ENCODE results near the gene TXNDC12. TPM values are rescaled to one million over a fixed set of nuclear protein-coding genes. Genes with fewer than 3 reads are reported as not detected.

The TXNDC12 gene
- total RNA-seq, 3 donors from 2014 or later: 32.8 to 60.1 (median 53.8) TPM

DNA sequence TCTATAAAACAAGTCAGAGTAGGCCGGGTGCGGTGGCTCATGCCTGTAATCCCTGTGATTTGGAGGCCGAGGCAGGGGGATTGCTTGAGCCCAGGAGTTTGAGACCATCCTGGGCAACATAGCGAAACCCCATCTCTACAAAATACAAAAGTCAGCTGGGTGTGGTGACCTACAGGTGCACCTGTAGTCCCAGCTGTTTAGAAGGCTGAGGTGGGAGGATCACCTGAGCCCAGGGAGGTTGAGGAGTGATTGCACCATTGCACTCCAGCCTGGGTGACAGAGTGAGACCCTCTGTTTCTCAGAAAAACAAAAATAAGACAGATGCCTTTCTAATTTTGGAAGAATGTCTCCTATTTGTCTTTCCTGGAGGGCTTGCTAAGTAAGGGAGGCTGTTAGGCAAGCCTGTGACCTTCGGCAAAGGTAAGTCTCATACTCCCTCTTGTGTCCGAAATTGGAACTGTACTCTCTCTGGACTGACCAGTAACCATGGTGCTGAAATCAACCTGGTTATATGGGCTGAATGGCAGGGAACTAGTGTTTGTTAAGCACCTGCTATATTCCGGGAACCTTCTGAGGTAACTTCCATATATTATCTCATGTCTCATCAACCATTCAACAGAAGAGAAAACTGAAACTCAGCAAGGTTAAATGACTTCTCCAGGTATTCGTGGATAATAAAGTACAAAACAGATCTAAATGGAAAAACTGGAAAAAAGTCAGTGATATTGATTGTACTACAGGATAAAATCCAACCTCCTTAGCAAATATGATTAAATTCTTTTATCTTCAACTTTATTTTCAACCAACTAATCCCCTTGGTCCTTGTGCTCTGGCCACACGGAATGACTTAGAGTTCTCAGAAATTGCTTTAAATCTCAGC is 52.7 kb downstream of the TXNDC12 start:
- intact Hi-C loops (cut with DNase I, micrococcal nuclease): loop anchor here (2.0 kb wide), 1 partner anchor 105 kb away; no protein-coding TSS in a partner anchor

DNA sequence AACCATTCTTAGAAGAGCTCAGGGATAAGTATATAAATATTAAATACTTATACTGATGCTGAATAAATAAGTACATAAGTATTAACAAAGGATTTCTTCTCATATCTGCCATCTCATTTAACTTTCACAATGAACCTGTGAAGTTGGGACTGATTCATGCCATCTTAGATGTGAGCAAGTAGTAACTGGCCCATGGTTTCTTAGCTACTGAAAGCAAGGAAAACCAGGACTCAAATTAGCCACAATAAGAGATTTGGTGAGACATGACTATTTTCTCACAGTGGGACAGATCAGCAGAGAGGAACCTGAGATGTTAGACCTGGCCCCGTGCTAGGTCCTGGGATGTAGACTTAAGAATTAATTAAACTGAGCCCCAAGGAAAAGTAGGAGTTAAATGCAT is 56.3 kb downstream of the TXNDC12 start:
- Histone ChIP-seq H3K36me3 (ENCODE audit: low read depth) (no peaks in the 10 kb centered on the region), H3K4me1 (ENCODE audit: low read depth) (no peaks in the 10 kb centered on the region), H3K9me3 (no peaks in the 10 kb centered on the region), H3K4me3 (no peak overlapping the region)
- TF ChIP-seq, protein P1, sequence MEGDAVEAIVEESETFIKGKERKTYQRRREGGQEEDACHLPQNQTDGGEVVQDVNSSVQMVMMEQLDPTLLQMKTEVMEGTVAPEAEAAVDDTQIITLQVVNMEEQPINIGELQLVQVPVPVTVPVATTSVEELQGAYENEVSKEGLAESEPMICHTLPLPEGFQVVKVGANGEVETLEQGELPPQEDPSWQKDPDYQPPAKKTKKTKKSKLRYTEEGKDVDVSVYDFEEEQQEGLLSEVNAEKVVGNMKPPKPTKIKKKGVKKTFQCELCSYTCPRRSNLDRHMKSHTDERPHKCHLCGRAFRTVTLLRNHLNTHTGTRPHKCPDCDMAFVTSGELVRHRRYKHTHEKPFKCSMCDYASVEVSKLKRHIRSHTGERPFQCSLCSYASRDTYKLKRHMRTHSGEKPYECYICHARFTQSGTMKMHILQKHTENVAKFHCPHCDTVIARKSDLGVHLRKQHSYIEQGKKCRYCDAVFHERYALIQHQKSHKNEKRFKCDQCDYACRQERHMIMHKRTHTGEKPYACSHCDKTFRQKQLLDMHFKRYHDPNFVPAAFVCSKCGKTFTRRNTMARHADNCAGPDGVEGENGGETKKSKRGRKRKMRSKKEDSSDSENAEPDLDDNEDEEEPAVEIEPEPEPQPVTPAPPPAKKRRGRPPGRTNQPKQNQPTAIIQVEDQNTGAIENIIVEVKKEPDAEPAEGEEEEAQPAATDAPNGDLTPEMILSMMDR (IDR thresholded peaks at IDR 0.05): no peak
- ATAC-seq (no peak), DNase-seq (no peak)
- intact Hi-C loops (cut with DNase I, micrococcal nuclease): no loop called here

More for the DNA sequence above, 52.7 kb downstream of the TXNDC12 start:
- DNase-seq (peak in 1 of 3 donors; percentile 93), ATAC-seq (peak; percentile 99)
- Histone ChIP-seq H3K4me3 (no peak overlapping the region), H3K9me3 (no peaks in the 10 kb centered on the region), H3K36me3 (ENCODE audit: low read depth) (no peaks in the 10 kb centered on the region), H3K4me1 (ENCODE audit: low read depth) (no peaks in the 10 kb centered on the region)
- TF ChIP-seq, protein P1 (IDR thresholded peaks at IDR 0.05): peak; percentile 78

DNA sequence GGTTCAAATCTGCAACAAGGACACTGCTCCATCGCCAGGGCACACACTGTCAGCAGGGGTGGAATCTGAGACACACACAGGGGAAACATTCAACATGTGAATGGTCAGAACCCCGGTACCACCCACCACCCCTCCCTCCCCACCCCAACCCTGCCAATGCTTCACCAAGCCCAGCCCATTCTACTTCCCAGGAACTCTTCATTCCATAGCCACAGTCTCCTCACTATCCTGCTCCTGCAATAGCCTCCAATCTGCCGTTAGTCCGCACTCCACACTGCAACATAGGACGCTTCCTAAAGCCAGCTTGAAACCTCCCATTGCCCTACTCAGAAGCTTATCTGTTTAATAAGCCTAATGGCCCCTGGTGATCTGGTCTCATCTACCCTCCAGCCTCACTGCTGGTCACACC is 57.0 kb downstream of the TXNDC12 start:
- ATAC-seq (no peak), DNase-seq (no peak)
- Histone ChIP-seq H3K4me1 (ENCODE audit: low read depth) (no peaks in the 10 kb centered on the region), H3K9me3 (no peaks in the 10 kb centered on the region), H3K4me3 (no peak overlapping the region), H3K36me3 (ENCODE audit: low read depth) (no peaks in the 10 kb centered on the region)
- TF ChIP-seq, protein P1 (IDR thresholded peaks at IDR 0.05): no peak
- intact Hi-C loops (cut with DNase I, micrococcal nuclease): no loop called here

DNA sequence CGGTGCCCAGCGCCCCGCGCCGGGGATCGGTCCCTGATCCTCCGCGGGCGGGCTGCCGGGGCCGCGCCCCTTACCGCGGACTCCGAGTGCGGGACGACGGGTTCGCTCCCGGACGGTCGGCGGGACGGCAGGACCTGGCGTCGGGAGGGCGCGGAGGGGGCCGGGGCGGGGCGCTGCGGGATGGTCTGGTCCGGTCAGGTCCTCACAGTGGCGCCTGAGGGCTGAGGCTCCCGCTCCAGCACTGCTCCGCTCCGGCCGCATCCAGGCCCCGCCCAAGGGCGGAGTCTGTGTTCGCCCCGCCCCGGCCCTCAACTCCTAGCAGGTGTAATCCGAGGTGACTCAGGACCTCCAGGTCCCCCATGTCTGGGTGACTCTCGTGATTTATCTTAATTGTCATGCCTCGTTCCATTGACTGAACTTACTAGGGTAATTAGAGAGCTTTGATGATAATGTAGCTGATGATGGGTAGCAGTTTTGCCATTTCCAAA is 64.5 kb downstream of the TXNDC12 start, which contains the start of gene RAB3B:
Gene RAB3B (minus strand): TSS at position 223 of the 488 bp plus-strand sequence. CDS start 13,583 bp downstream, outside the sequence.
- Histone ChIP-seq H3K36me3 (ENCODE audit: low read depth) (no peaks in the 10 kb centered on the region), H3K9me3 (no peaks in the 10 kb centered on the region), H3K4me3 (peak within 1 kb of the TSS; percentile 4), H3K4me1 (ENCODE audit: low read depth) (no peaks in the 10 kb centered on the region)
- peak; percentile 78 to 85 (median 84) for DNase-seq
- intact Hi-C loops (cut with DNase I, micrococcal nuclease): no loop called here
- ATAC-seq: peak; percentile 96
- TF ChIP-seq, protein P1 (IDR thresholded peaks at IDR 0.05): no peak

DNA sequence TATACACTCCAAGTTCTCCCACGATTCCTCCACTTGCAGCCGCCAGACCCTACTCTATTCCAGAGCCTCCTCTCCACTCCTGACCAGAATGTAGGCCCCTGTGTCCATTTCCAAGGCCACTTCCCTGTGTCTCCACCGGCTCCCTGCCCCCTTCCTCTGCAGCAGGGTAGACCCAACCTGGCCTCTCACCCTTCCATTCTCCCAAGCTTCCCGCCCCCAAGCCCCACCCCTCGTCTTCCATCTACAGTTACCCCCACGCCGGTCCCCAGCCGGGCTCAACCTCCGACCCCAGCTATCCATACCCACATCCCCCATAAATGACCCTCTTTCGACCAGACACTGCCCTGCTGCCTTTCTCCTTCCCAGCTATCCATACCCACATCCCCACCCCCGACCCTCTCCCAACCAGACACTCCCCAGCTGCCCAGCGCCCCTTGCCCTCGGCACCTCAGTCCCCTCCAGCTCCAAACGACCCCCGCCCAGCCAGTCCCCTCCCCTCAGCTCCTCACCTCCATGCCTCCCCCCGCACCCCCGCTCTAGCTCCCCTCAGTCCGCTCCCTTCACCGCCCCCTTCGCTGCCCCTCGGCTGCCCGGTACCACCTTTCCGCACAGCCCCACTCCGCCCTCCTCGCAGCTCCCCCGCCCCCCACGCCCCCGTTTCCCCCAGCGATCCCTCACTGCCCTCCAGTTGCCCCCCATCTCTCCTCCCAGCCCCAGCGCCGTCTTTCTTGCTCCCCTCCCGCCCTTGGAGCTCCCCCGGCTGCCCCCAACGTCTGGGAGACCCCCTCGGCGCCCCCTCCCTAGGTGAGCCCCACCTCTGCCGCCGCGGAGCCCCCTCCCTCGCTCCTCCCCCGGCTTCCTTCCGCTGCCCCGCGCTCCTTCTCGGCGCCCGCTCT is 65.2 kb downstream of the TXNDC12 start:
- Histone ChIP-seq H3K9me3 (no peaks in the 10 kb centered on the region), H3K4me1 (ENCODE audit: low read depth) (no peaks in the 10 kb centered on the region), H3K36me3 (ENCODE audit: low read depth) (no peaks in the 10 kb centered on the region), H3K4me3 (peak overlapping the region; percentile 4)
- intact Hi-C loops (cut with DNase I, micrococcal nuclease): no loop called here
- TF ChIP-seq, protein P1 (IDR thresholded peaks at IDR 0.05): no peak
- no peak for ATAC-seq
- DNase-seq: no peak

Data from mucosa of descending colon (tissue), 3 donors.